ENCODE results near the gene TOR1A. TPM values are rescaled to one million over a fixed set of nuclear protein-coding genes. Genes with fewer than 3 reads are reported as not detected.
"Not testable (repeated sequence)": the region's sequence is repeated elsewhere in the genome, so short reads cannot be mapped to it uniquely, and the experiment has no call there.

The TOR1A gene
- polyA plus RNA-seq, 1 donor (not counting 4 experiments of a cell fraction or from before 2014, with no cell fraction given) = 60.6 TPM

- peaks cover 4% of the 10 kb centered on the region for H3K27me3 ChIP-seq (ENCODE audit: control insufficient read depth, extremely low read depth, insufficient read depth, low read length)
- dilution Hi-C loops (cut with MboI; ENCODE audit: extremely low pct_ligation_motif_present, low sequenced_read_pairs) = no loop called here
- H3K9me3 ChIP-seq (ENCODE audit: control insufficient read depth, low read depth, low read length) = no peaks in the 10 kb centered on the region
- no peak overlapping the region for H3K27ac ChIP-seq (ENCODE audit: control insufficient read depth, insufficient read depth, low read length)
- DNase-seq (ENCODE audit: low read depth, low spot score) (no peak), FAIRE-seq (no peak)
- no peaks in the 10 kb centered on the region for H3K36me3 ChIP-seq (ENCODE audit: control insufficient read depth in 2 of 2, extremely low read depth in 1 of 2, insufficient read depth in 2 of 2, low read length in 2 of 2)
- no peak overlapping the region for H3K4me3 ChIP-seq (ENCODE audit: control insufficient read depth in 2 of 3, extremely low read depth in 1 of 3, insufficient read depth in 2 of 3, low read depth in 1 of 3, low read length in 3 of 3)
- no peaks in the 10 kb centered on the region for H4K20me1 ChIP-seq (ENCODE audit: control insufficient read depth, extremely low read depth, insufficient read depth, low read length)
- peaks cover 3% of the 10 kb centered on the region for H3K4me1 ChIP-seq (ENCODE audit: control insufficient read depth, extremely low read depth, insufficient read depth, low read length)
- no peaks in the 10 kb centered on the region for H3K9me1 ChIP-seq (ENCODE audit: control insufficient read depth, extremely low read depth, insufficient read depth, low read length)
- peaks cover 3% of the 10 kb centered on the region for H3K79me2 ChIP-seq (ENCODE audit: control insufficient read depth, insufficient read depth, low read length)
- no peak overlapping the region for H3K4me2 ChIP-seq (ENCODE audit: control insufficient read depth, extremely low read depth, insufficient read depth, low read depth, low read length)
- TF ChIP-seq CTCF (optimal IDR thresholded peaks at IDR 0.05 in 1 of 3, IDR thresholded peaks at IDR 0.05 in 1 of 3, conservative IDR thresholded peaks at IDR 0.05 in 1 of 3; ENCODE audit: extremely low read depth in 1 of 3, insufficient read depth in 2 of 3, low read length in 3 of 3) = no peak
- TF ChIP-seq EZH2 (IDR thresholded peaks at IDR 0.05; ENCODE audit: low read length) = no peak
- H3K9ac ChIP-seq (ENCODE audit: control insufficient read depth, extremely low read depth, insufficient read depth, low read length) = no peak overlapping the region
- H2AFZ ChIP-seq (ENCODE audit: control insufficient read depth, low read length) = no peak overlapping the region
These were observed 25.0 kb downstream of the TOR1A start for GRCh38 chr9:129798973-129799372.

GRCh38 chr9:129796029-129796428 is 27.9 kb downstream of the TOR1A start:
- H3K4me2 ChIP-seq (ENCODE audit: control insufficient read depth, extremely low read depth, insufficient read depth, low read depth, low read length); H4K20me1 ChIP-seq (ENCODE audit: control insufficient read depth, extremely low read depth, insufficient read depth, low read length); H3K9me1 ChIP-seq (ENCODE audit: control insufficient read depth, extremely low read depth, insufficient read depth, low read length); FAIRE-seq; H3K9ac ChIP-seq (ENCODE audit: control insufficient read depth, extremely low read depth, insufficient read depth, low read length); H3K79me2 ChIP-seq (ENCODE audit: control insufficient read depth, insufficient read depth, low read length); H3K27ac ChIP-seq (ENCODE audit: control insufficient read depth, insufficient read depth, low read length); H2AFZ ChIP-seq (ENCODE audit: control insufficient read depth, low read length); H3K4me1 ChIP-seq (ENCODE audit: control insufficient read depth, extremely low read depth, insufficient read depth, low read length); H3K27me3 ChIP-seq (ENCODE audit: control insufficient read depth, extremely low read depth, insufficient read depth, low read length); H3K4me3 ChIP-seq (ENCODE audit: control insufficient read depth in 2 of 3, extremely low read depth in 1 of 3, insufficient read depth in 2 of 3, low read depth in 1 of 3, low read length in 3 of 3); H3K36me3 ChIP-seq (ENCODE audit: control insufficient read depth in 2 of 2, extremely low read depth in 1 of 2, insufficient read depth in 2 of 2, low read length in 2 of 2); dilution Hi-C loops (cut with MboI; ENCODE audit: extremely low pct_ligation_motif_present, low sequenced_read_pairs); DNase-seq (ENCODE audit: low read depth, low spot score); H3K9me3 ChIP-seq (ENCODE audit: control insufficient read depth, low read depth, low read length): not testable (repeated sequence)

- no peak overlapping the region for H3K27ac ChIP-seq (ENCODE audit: control insufficient read depth, insufficient read depth, low read length)
- no peak overlapping the region for H3K9ac ChIP-seq (ENCODE audit: control insufficient read depth, extremely low read depth, insufficient read depth, low read length)
- TF ChIP-seq EZH2 (IDR thresholded peaks at IDR 0.05; ENCODE audit: low read length) (no peak), CTCF (optimal IDR thresholded peaks at IDR 0.05 in 1 of 3, IDR thresholded peaks at IDR 0.05 in 1 of 3, conservative IDR thresholded peaks at IDR 0.05 in 1 of 3; ENCODE audit: extremely low read depth in 1 of 3, insufficient read depth in 2 of 3, low read length in 3 of 3) (no peak)
- no peaks in the 10 kb centered on the region for H3K9me3 ChIP-seq (ENCODE audit: control insufficient read depth, low read depth, low read length)
- no peak overlapping the region for H3K4me2 ChIP-seq (ENCODE audit: control insufficient read depth, extremely low read depth, insufficient read depth, low read depth, low read length)
- H3K4me3 ChIP-seq (ENCODE audit: control insufficient read depth in 2 of 3, extremely low read depth in 1 of 3, insufficient read depth in 2 of 3, low read depth in 1 of 3, low read length in 3 of 3) = no peak overlapping the region
- DNase-seq (ENCODE audit: low read depth, low spot score) (no peak), FAIRE-seq (no peak)
- no peaks in the 10 kb centered on the region for H3K79me2 ChIP-seq (ENCODE audit: control insufficient read depth, insufficient read depth, low read length)
- no peaks in the 10 kb centered on the region for H4K20me1 ChIP-seq (ENCODE audit: control insufficient read depth, extremely low read depth, insufficient read depth, low read length)
- H3K36me3 ChIP-seq (ENCODE audit: control insufficient read depth in 2 of 2, extremely low read depth in 1 of 2, insufficient read depth in 2 of 2, low read length in 2 of 2) = no peaks in the 10 kb centered on the region
- no peak overlapping the region for H2AFZ ChIP-seq (ENCODE audit: control insufficient read depth, low read length)
- no peaks in the 10 kb centered on the region for H3K4me1 ChIP-seq (ENCODE audit: control insufficient read depth, extremely low read depth, insufficient read depth, low read length)
- no peaks in the 10 kb centered on the region for H3K9me1 ChIP-seq (ENCODE audit: control insufficient read depth, extremely low read depth, insufficient read depth, low read length)
- dilution Hi-C loops (cut with MboI; ENCODE audit: extremely low pct_ligation_motif_present, low sequenced_read_pairs) = no loop called here
- peaks cover 7% of the 10 kb centered on the region for H3K27me3 ChIP-seq (ENCODE audit: control insufficient read depth, extremely low read depth, insufficient read depth, low read length)
These were observed 29.4 kb downstream of the TOR1A start for GRCh38 chr9:129794549-129794948.

Data from keratinocyte (primary cell).